C4-2B (cell line): Measurements from ENCODE around the gene CDA.

ENCODE experiments used
- H3K27ac ChIP-seq: fragments of 450-650 bp; 2 replicates; pipeline ENCODE4 v1.5.1; 2017
- ZFX ChIP-seq: fragments of 450-650 bp; IDR thresholded peaks from 2 replicates; pipeline ENCODE4 v1.6.1; 2017
- TF ChIP-seq, protein P1 (sequence below): fragments of 450-650 bp; conservative IDR thresholded peaks from 2 replicates; pipeline ENCODE4 v1.5.1; 2017; ENCODE audit warnings: mild to moderate bottlenecking

Gene CDA

DNA sequence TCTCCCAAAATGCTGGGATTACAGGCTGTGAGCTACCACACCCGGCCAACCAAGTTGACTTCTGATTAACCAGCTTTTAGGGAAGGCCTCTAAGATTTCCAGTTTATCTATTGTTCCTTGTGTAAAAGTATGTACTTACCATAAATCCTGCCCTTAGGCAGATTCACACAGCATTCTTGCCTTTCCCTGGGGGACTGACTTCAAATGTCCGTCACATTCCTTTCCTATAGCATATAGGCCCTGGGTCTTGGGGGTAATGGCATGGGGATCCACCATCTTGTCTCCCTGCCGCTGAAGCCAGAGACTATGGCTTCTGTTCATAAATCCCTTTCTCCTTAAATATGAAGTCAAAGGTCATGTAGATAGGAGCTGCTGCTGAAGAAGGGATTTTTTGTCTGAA lies 43.5 kb downstream of the CDA start:
- TF ChIP-seq, protein P1, sequence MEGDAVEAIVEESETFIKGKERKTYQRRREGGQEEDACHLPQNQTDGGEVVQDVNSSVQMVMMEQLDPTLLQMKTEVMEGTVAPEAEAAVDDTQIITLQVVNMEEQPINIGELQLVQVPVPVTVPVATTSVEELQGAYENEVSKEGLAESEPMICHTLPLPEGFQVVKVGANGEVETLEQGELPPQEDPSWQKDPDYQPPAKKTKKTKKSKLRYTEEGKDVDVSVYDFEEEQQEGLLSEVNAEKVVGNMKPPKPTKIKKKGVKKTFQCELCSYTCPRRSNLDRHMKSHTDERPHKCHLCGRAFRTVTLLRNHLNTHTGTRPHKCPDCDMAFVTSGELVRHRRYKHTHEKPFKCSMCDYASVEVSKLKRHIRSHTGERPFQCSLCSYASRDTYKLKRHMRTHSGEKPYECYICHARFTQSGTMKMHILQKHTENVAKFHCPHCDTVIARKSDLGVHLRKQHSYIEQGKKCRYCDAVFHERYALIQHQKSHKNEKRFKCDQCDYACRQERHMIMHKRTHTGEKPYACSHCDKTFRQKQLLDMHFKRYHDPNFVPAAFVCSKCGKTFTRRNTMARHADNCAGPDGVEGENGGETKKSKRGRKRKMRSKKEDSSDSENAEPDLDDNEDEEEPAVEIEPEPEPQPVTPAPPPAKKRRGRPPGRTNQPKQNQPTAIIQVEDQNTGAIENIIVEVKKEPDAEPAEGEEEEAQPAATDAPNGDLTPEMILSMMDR, result no peak
- TF ChIP-seq ZFX, result no peak
- no peak overlapping the region for H3K27ac ChIP-seq

DNA sequence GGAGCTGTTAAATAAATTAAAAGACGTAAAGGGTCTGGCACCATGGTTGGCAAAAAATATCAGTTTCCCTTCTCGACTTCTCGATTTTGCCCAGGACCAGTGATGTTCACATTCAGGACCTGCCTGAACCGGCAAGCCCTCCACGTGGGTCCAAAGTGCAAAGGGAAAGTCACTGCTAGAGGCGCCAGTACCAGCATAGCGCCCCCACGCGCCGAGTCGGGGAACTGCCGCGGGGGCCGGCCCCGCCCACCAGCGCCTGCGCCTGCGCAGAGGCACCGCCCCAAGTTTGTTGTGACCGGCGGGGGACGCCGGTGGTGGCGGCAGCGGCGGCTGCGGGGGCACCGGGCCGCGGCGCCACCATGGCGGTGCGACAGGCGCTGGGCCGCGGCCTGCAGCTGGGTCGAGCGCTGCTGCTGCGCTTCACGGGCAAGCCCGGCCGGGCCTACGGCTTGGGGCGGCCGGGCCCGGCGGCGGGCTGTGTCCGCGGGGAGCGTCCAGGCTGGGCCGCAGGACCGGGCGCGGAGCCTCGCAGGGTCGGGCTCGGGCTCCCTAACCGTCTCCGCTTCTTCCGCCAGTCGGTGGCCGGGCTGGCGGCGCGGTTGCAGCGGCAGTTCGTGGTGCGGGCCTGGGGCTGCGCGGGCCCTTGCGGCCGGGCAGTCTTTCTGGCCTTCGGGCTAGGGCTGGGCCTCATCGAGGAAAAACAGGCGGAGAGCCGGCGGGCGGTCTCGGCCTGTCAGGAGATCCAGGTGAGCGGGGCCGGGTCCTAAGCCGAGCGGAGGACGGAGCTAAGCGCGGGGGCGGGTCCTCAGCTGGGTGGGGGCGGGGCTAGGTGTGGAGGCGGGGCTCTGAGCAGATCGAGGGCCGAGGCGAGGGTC lies 44.5 kb downstream of the CDA start, which contains the start of gene PINK1:
Gene PINK1, plus strand, starts transcription at position 269 of the 875 bp plus-strand sequence. Its CDS starts 91 bp downstream, at position 360.
- TF ChIP-seq, protein P1, result peak; percentile 96
- peak; percentile 74 for TF ChIP-seq ZFX
- H3K27ac ChIP-seq, result peak within 1 kb of the TSS; percentile 65

DNA sequence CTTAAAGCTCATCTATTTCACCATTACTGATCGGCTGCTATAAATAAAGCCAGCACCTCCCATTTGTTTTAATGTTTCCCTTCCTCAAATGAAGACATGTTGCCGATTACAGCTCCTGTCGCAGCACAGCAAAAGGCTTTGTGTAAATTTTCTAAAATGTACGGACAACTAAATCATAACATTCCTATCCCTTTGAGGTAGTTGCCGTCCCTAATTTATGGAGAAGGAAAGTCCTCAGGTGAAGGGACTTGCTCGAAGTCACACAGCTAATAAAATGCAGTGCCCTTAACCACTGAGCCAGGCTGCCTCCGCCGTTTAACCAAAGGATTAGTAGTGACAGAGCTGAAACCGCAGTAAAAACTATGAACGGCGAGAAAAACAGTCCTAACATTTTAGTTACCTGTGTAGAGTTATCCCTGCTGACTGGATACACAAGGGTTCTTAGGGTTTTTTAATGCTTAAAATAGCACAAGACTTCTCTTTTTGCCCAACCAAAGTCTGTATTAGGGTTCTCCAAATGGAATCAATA lies 45.2 kb downstream of the CDA start:
- peak overlapping the region; percentile 65; the same call in 1 of the 2 replicates for H3K27ac ChIP-seq
- TF ChIP-seq, protein P1, result no peak
- TF ChIP-seq ZFX, result no peak

DNA sequence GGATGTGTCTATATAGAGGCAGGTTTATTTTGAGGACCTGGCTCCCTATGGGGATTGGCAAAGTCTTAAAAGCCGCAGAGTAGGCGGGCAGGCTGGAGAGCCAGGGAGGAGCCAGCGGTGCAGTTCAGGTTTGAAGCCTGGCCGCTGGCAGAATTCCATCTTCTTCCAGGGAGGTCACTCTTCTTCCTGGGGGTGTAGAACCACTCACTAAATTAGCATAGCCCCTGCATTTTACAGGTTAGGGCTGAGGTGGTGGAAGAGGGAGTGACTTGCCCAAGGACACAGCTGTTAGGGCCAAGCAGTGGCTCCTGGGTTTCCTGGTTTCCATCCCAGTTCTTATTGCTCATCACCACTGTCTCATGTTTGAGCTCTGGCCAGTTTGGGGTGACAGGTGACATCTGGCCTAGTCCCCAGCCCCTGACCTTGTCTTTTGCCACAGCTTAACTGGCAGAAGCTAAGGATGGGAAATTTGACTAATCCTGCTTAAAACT lies 45.7 kb downstream of the CDA start:
- no peak overlapping the region for H3K27ac ChIP-seq
- TF ChIP-seq ZFX, result no peak
- TF ChIP-seq, protein P1, result no peak

DNA sequence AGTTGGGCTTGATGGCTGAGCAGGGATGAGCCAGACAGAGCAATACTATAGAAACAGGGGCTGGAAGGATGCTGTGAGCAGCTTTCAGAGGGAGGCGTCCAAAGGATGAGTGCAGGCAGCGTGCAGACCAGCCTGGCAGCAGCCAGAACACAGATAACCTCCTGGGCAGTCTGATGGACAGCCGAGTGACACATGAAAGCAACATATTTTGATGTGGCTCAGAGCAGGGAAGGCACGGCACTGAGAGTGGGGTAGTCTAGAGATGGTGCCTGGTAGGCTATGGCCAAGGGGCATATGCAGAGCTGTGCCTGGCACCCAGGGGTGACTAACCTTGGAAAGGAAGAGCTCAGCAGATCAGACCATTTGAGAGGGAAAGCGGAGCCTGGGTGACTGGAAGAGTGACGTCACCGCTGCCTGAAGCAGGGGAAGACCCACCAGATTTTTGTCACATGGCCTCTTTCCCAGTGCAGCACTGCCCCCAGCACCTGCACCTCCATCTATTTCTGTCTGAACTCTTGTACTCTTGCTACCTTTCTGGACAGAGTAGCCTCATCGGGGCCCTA lies 48.0 kb downstream of the CDA start:
- TF ChIP-seq, protein P1, result no peak
- TF ChIP-seq ZFX, result no peak
- H3K27ac ChIP-seq, result no peak overlapping the region

DNA sequence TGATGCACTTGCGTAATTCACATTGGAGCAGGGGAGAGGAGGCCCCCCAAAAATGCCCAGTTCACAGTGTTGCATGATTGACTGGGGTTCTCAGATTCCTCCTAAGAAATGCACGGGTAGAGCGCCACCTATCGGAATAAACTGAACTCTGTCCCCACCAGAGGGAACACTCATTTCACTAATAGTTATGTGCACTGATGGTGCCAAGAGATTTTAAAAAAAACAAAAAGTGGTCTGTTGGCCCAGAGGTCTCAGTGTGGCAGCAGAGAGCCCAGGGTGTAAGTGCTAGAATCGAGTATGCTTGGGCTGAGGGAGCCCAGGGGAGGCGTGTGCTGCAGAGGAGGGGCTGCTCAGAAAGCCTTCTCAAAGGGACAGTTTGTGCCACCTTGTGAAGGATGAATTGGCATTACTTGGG lies 51.3 kb downstream of the CDA start:
- no peak overlapping the region for H3K27ac ChIP-seq
- no peak for TF ChIP-seq ZFX
- TF ChIP-seq, protein P1, result peak; percentile 79

DNA sequence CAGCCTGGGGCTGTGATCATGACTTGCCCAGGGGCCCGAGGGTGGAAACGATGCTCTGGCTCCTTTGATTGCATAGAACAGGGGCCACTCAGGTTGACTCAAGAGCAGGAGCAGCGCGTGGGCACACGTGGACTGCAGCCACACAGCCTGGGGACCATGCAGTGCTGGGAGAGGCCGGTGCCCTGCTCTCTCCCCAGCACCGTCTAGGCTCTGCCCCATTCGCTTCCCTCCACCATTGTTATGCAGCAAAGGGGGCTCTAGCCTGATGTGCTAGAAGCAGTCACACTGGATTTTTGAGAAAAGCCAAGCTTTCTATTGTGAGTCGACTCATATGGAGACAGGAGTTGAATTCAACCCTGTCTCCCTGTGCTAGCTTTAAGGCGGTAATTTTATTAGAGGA lies 53.1 kb downstream of the CDA start:
- TF ChIP-seq, protein P1, result no peak
- no peak for TF ChIP-seq ZFX
- H3K27ac ChIP-seq, result no peak overlapping the region
